GM23248 (cell line): Measurements from ENCODE around the gene AMPD3. TPM values are rescaled to one million over a fixed set of nuclear protein-coding genes. Genes with fewer than 3 reads are reported as not detected.

Experiments used
- DNase-seq: peaks from one replicate; pipeline ENCODE4 v3.0.0-alpha.2; 2015
- H2AFZ ChIP-seq: fragments of 200-600 bp; sonication (generic); 2 replicates; pipeline ENCODE4 v1.6.1; 2016; ENCODE audit warnings: antibody characterized with exemption
- H3F3A ChIP-seq: fragments of 200-600 bp; sonication (generic); 2 replicates; pipeline ENCODE4 v1.6.1; 2016; ENCODE audit warnings: mild to moderate bottlenecking, antibody characterized with exemption, mixed run types; ENCODE audit not compliant: insufficient read depth
- H3K27ac ChIP-seq: fragments of 200-600 bp; sonication (generic); 2 replicates; pipeline ENCODE4 v1.5.1; 2016; ENCODE audit warnings: mild to moderate bottlenecking
- H3K27me3 ChIP-seq: fragments of 200-600 bp; sonication (generic); replicated peaks from 2 replicates; pipeline ENCODE4 v1.6.1; 2016; ENCODE audit warnings: mild to moderate bottlenecking; ENCODE audit not compliant: insufficient read depth
- H3K36me3 ChIP-seq: fragments of 200-600 bp; sonication (generic); 2 replicates; pipeline ENCODE4 v1.6.1; 2016; ENCODE audit warnings: low read depth, mild to moderate bottlenecking
- H3K4me1 ChIP-seq: fragments of 200-600 bp; sonication (generic); 2 replicates; pipeline ENCODE4 v1.6.1; 2016; ENCODE audit warnings: mild to moderate bottlenecking; ENCODE audit not compliant: insufficient read depth
- H3K4me2 ChIP-seq: fragments of 200-600 bp; sonication (generic); one replicate; pipeline ENCODE4 v1.6.1; 2016; ENCODE audit warnings: mild to moderate bottlenecking; ENCODE audit not compliant: unreplicated experiment
- H3K4me3 ChIP-seq: fragments of 200-600 bp; sonication (generic); 2 replicates; pipeline ENCODE4 v1.5.1; 2016; ENCODE audit warnings: mild to moderate bottlenecking
- H3K79me2 ChIP-seq: fragments of 200-600 bp; sonication (generic); 2 replicates; pipeline ENCODE4 v1.6.1; 2016; ENCODE audit warnings: mild to moderate bottlenecking; ENCODE audit not compliant: insufficient read depth
- H3K9ac ChIP-seq: fragments of 200-600 bp; sonication (generic); 2 replicates; pipeline ENCODE4 v1.6.1; 2016; ENCODE audit warnings: mild to moderate bottlenecking
- H3K9me2 ChIP-seq: fragments of 200-600 bp; sonication (generic); 2 replicates; pipeline ENCODE4 v1.6.1; 2016; ENCODE audit warnings: mixed run types, mild to moderate bottlenecking, moderate library complexity; ENCODE audit not compliant: insufficient read depth
- H3K9me3 ChIP-seq: fragments of 200-600 bp; sonication (generic); one replicate; pipeline ENCODE4 v1.6.1; 2017; ENCODE audit warnings: low read depth
- H4K20me1 ChIP-seq: fragments of 200-600 bp; sonication (generic); 2 replicates; pipeline ENCODE4 v1.6.0; 2016; ENCODE audit not compliant: insufficient read depth
- EZH2 ChIP-seq: fragments of 200-600 bp; sonication (generic); IDR thresholded peaks from 2 replicates; pipeline ENCODE4 v1.6.1; 2018; ENCODE audit warnings: antibody characterized with exemption, mild to moderate bottlenecking; ENCODE audit not compliant: insufficient read depth, poor library complexity, severe bottlenecking
- EZH2phosphoT487 ChIP-seq: fragments of 200-600 bp; sonication (generic); IDR thresholded peaks from 2 replicates; pipeline ENCODE4 v1.6.1; 2018; ENCODE audit warnings: antibody characterized with exemption, moderate library complexity, mild to moderate bottlenecking, low read depth; ENCODE audit not compliant: insufficient read depth
- WGBS, 2 experiments: methylation state at CpG; one replicate each; pipeline ENCODE4 v1.1.6; 2015 to 2017; ENCODE audit warnings: low lambda C conversion rate in 2 of 2, low coverage in 1 of 2; ENCODE audit errors: missing lambda C conversion rate in 2 of 2; 5-methylcytosine and 5-hydroxymethylcytosine counted together
- in situ Hi-C: fragments of 300-500 bp; cut with MboI; formaldehyde crosslinking; loops from 2 replicates; pipeline ENCODE4 v1.15.0; 2020
- polyA plus RNA-seq: library from polyadenylated mRNA; unstranded; fragments of >200 nt; fragmentation: Nextera tagmentation; extraction: Ambion mirVana; gene quantifications from 2 replicates; pipeline ENCODE4 v1.2.1, GENCODE V29; 2016
- total RNA-seq: library from RNA; depleted of rRNA; stranded (reverse); fragments of >200 nt; shearing (Covaris generic); gene quantifications from 2 replicates; pipeline ENCODE4 v1.2.3, GENCODE V29; 2014

AMPD3 gene
- total and polyA plus RNA-seq, 2 experiments from 2014 or later: 3.3 to 4.9 TPM

GRCh38 chr11:10503221-10503620 lies 48.2 kb downstream of the AMPD3 start:
- Histone ChIP-seq H2AFZ (no peak overlapping the region), H3K4me3 (no peak overlapping the region), H3K4me2 (no peak overlapping the region), H3K9ac (no peak overlapping the region), H3F3A (no peaks in the 10 kb centered on the region), H3K9me3 (no peaks in the 10 kb centered on the region), H3K9me2 (no peaks in the 10 kb centered on the region), H3K27me3 (no peaks in the 10 kb centered on the region), H3K79me2 (no peaks in the 10 kb centered on the region), H3K27ac (no peak overlapping the region), H4K20me1 (no peaks in the 10 kb centered on the region), H3K4me1 (no peaks in the 10 kb centered on the region), H3K36me3 (no peaks in the 10 kb centered on the region)
- in situ Hi-C loops: no loop called here
- 97 to 100% methylated on average over 2 of the region's 2 CpGs for WGBS, 2 experiments
- no peak for DNase-seq
- no peak for TF ChIP-seq EZH2phosphoT487
- no peak for TF ChIP-seq EZH2

DNA sequence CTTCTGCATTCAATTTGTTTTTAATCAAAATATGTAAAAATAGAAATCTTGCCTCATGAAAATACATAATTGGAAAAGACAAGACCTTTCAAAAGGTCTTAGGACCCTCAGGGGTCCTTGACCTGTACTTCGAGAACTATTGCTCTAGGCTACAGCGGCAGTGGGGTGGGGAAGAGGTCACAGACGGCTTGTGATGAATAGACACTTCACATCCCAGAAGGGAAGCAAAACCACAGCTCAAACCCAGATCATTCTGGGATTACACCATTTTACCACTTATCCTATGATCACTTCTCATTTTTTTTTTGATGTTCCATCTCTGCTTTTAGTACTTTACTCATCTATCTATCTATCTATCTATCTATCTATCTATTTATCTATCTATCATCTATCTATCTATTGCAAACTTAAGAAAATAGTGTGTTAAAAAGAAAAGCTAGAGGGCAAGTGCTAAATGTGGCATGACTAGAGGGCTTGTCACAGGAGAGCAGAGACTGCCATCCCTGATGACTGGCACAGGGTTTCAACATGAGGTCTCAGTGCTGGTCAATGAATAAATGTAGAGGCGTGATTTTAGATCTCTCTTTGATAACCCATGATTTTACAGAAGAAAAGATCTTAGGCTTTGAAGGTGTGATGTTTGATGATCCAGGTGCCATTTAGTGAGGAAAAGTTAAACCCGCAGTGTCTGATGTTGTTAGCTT lies 48.9 kb downstream of the AMPD3 start:
- no peak overlapping the region for H2AFZ ChIP-seq

DNA sequence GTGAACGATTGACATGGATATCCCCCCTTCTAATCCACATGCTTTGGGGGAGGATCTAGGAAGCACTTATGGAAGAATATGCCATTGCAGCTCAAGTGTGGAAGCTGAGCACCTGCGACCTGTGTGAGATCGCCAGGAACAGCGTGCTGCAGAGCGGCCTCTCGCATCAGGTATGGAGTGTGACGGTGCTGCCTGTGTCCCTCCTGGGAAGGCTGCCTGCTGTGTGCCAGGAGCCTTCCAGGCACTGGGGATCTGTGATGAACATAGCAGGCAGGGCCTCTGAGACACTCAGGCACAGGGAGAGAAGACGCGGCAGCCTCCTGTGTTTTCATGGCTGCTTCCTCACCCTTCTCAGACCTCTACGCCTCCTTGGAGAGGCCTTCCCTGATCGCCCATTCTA lies 49.4 kb downstream of the AMPD3 start:
- WGBS, 2 experiments: 95 to 99% methylated on average over 11 of the region's 11 CpGs
- Histone ChIP-seq H3F3A (no peaks in the 10 kb centered on the region), H3K27ac (no peak overlapping the region), H3K4me2 (no peak overlapping the region), H2AFZ (no peak overlapping the region), H3K36me3 (no peaks in the 10 kb centered on the region), H3K9me2 (no peaks in the 10 kb centered on the region), H3K9ac (no peak overlapping the region), H3K79me2 (no peaks in the 10 kb centered on the region), H4K20me1 (no peaks in the 10 kb centered on the region), H3K4me1 (no peaks in the 10 kb centered on the region), H3K27me3 (no peaks in the 10 kb centered on the region), H3K4me3 (no peak overlapping the region), H3K9me3 (no peaks in the 10 kb centered on the region)
- no peak for DNase-seq
- no peak for TF ChIP-seq EZH2
- no peak for TF ChIP-seq EZH2phosphoT487
- in situ Hi-C loops: no loop called here

More for the DNA sequence above, 48.9 kb downstream of the AMPD3 start:
- H3K4me1 ChIP-seq: no peaks in the 10 kb centered on the region
- WGBS, 2 experiments: 82 to 95% methylated on average over 5 of the region's 5 CpGs
- in situ Hi-C loops: no loop called here
- no peaks in the 10 kb centered on the region for H3K9me3 ChIP-seq
- H3F3A ChIP-seq: no peaks in the 10 kb centered on the region
- no peaks in the 10 kb centered on the region for H3K9me2 ChIP-seq
- H3K4me2 ChIP-seq: no peak overlapping the region
- H3K79me2 ChIP-seq: no peaks in the 10 kb centered on the region
- H3K36me3 ChIP-seq: no peaks in the 10 kb centered on the region
- DNase-seq: no peak
- no peak for TF ChIP-seq EZH2
- no peak for TF ChIP-seq EZH2phosphoT487
- no peak overlapping the region for H3K4me3 ChIP-seq
- no peaks in the 10 kb centered on the region for H4K20me1 ChIP-seq
- no peaks in the 10 kb centered on the region for H3K27me3 ChIP-seq
- no peak overlapping the region for H3K27ac ChIP-seq
- H3K9ac ChIP-seq: no peak overlapping the region

DNA sequence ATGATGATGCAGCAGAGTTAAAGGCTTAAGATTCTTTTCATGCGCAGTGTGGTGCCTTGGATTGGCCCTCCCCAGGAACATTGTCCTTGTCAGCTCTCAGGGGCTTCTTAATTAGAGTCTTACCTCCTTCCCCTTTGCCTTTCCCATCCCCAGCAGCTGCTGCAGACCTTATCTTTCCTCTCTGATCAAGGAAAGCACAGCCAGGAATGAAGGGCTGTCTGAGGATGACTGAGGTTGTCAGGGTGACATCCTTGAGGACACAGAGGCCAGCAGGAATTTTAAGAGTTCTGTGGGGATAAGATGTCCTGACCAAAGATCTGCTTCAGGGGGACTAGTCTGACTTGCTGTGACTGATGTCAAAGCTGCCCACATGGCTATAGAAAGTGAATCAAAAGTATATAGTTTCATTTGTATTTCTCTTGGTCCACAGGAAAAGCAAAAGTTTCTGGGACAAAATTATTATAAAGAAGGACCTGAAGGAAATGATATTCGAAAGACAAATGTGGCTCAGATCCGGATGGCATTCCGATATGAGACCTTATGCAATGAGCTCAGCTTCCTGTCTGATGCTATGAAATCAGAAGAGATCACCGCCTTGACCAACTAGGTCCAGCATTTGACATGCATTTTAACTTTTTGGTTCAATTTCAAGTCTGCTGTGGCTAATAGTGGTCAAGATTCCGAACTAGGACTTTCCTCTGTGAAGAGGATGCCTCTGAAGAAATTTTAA lies 50.4 kb downstream of the AMPD3 start:
- no peak for DNase-seq
- Histone ChIP-seq H3K36me3 (no peaks in the 10 kb centered on the region), H3K27me3 (no peaks in the 10 kb centered on the region), H3K27ac (no peak overlapping the region), H3K4me1 (no peaks in the 10 kb centered on the region), H2AFZ (no peak overlapping the region), H3K79me2 (no peaks in the 10 kb centered on the region), H3K9ac (no peak overlapping the region), H4K20me1 (no peaks in the 10 kb centered on the region), H3K9me3 (no peaks in the 10 kb centered on the region), H3K9me2 (no peaks in the 10 kb centered on the region), H3F3A (no peaks in the 10 kb centered on the region), H3K4me3 (no peak overlapping the region), H3K4me2 (no peak overlapping the region)
- in situ Hi-C loops: no loop called here
- WGBS, 2 experiments: 96 to 99% methylated on average over 6 of the region's 6 CpGs
- TF ChIP-seq EZH2 (no peak), EZH2phosphoT487 (no peak)
